HG03442 (cell line): ENCODE data around the gene PIEZO1.

Experiments used
- ATAC-seq: cut with Tn5 transposase; IDR thresholded peaks from one replicate; pipeline ENCODE4 v1.9.1; 2021; ENCODE audit warnings: mild to moderate bottlenecking, moderate library complexity; ENCODE audit not compliant: unreplicated experiment

Gene PIEZO1

GRCh38 chr16:88721815-88722755, 62.9 kb downstream of the PIEZO1 start:
- no peak for ATAC-seq

- no peak for ATAC-seq
Measured at GRCh38 chr16:88721236-88721635, 63.8 kb downstream of the PIEZO1 start.

GRCh38 chr16:88720396-88720970, 64.5 kb downstream of the PIEZO1 start:
- ATAC-seq: no peak

- ATAC-seq: no peak
Measured at GRCh38 chr16:88719933-88720296, 65.1 kb downstream of the PIEZO1 start.

GRCh38 chr16:88719267-88719932, 65.6 kb downstream of the PIEZO1 start:
- no peak for ATAC-seq

- ATAC-seq: no peak
Measured at GRCh38 chr16:88718178-88718577, 66.8 kb downstream of the PIEZO1 start.

- no peak for ATAC-seq
Measured at GRCh38 chr16:88716601-88717001, 68.4 kb downstream of the PIEZO1 start.

GRCh38 chr16:88716201-88716600, 68.8 kb downstream of the PIEZO1 start:
- no peak for ATAC-seq

- no peak for ATAC-seq
Measured at GRCh38 chr16:88715312-88716190, 69.5 kb downstream of the PIEZO1 start.

- no peak for ATAC-seq
Measured at GRCh38 chr16:88714420-88715302, 70.4 kb downstream of the PIEZO1 start.

- ATAC-seq: no peak
Measured at GRCh38 chr16:88713568-88714419, 71.2 kb downstream of the PIEZO1 start.

GRCh38 chr16:88713054-88713453, 72.0 kb downstream of the PIEZO1 start:
- ATAC-seq: no peak

GRCh38 chr16:88712362-88712979, 72.5 kb downstream of the PIEZO1 start:
- ATAC-seq: no peak

GRCh38 chr16:88711750-88712340, 73.2 kb downstream of the PIEZO1 start:
- no peak for ATAC-seq

GRCh38 chr16:88710556-88710955, 74.5 kb downstream of the PIEZO1 start:
- no peak for ATAC-seq

- no peak for ATAC-seq
Measured at GRCh38 chr16:88706965-88707826, 77.8 kb downstream of the PIEZO1 start.
